Hepatocyte (in vitro differentiated cells): ENCODE measurements around the gene TERF2IP.

Source experiments
- EZH2 ChIP-seq: fragments of 200-600 bp; sonication (generic); IDR thresholded peaks from 2 replicates; pipeline ENCODE4 v1.6.1; 2016; ENCODE audit warnings: antibody characterized with exemption, mild to moderate bottlenecking, borderline replicate concordance
- EZH2phosphoT487 ChIP-seq: fragments of 200-600 bp; sonication (generic); IDR thresholded peaks from one replicate; pipeline ENCODE4 v1.6.1; 2018; ENCODE audit warnings: antibody characterized with exemption, mild to moderate bottlenecking, low read depth, moderate library complexity; ENCODE audit not compliant: unreplicated experiment, severe bottlenecking
- TF ChIP-seq, protein P1 (sequence below): fragments of 200-600 bp; sonication (generic); IDR thresholded peaks from 2 replicates; pipeline ENCODE4 v1.5.1; 2016; ENCODE audit warnings: antibody characterized with exemption, mild to moderate bottlenecking; ENCODE audit not compliant: poor library complexity

DNA sequence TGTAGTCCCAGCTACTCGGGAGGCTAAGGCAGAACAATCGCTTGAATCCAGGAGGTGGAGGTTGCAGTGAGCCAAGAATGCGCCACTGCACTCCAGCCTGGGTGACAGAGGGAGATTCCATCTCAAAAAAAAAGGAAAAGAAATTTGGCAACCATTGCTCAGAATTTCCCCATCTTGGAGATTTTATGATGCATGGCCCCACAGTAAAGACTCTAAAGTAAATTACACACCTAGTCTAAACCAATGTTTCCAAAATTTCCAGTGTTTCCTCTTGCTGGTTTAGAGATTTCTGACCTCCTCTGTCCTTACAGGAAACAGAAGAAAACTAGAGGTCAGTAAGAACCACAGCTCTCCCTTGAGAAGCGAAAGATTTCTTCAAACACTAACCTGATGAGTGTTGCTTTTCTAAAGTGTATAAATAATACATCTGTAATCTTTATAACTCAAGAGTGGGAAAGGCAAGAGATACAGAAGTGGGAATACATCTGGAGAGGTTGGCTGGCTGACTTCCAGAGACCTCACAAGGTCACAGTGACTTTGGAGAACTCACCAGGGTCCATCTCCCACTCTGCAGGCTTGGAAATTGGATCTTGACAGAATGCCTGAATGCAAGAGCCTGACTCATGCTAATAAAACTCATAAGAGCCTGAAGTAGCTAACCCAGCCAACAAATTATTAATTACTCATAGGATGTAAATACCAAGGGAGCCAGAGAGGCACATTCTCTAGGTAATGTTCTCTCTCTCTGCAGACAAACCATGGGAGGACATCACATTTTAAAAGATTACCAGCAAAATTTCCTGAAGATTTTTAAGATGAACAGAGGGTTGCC is 33.3 kb upstream of the TERF2IP start:
- TF ChIP-seq, protein P1, sequence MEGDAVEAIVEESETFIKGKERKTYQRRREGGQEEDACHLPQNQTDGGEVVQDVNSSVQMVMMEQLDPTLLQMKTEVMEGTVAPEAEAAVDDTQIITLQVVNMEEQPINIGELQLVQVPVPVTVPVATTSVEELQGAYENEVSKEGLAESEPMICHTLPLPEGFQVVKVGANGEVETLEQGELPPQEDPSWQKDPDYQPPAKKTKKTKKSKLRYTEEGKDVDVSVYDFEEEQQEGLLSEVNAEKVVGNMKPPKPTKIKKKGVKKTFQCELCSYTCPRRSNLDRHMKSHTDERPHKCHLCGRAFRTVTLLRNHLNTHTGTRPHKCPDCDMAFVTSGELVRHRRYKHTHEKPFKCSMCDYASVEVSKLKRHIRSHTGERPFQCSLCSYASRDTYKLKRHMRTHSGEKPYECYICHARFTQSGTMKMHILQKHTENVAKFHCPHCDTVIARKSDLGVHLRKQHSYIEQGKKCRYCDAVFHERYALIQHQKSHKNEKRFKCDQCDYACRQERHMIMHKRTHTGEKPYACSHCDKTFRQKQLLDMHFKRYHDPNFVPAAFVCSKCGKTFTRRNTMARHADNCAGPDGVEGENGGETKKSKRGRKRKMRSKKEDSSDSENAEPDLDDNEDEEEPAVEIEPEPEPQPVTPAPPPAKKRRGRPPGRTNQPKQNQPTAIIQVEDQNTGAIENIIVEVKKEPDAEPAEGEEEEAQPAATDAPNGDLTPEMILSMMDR: no peak
- TF ChIP-seq EZH2 (no peak), EZH2phosphoT487 (no peak)
